ENCODE results near the gene ZNF511.

The ZNF511 gene

DNA sequence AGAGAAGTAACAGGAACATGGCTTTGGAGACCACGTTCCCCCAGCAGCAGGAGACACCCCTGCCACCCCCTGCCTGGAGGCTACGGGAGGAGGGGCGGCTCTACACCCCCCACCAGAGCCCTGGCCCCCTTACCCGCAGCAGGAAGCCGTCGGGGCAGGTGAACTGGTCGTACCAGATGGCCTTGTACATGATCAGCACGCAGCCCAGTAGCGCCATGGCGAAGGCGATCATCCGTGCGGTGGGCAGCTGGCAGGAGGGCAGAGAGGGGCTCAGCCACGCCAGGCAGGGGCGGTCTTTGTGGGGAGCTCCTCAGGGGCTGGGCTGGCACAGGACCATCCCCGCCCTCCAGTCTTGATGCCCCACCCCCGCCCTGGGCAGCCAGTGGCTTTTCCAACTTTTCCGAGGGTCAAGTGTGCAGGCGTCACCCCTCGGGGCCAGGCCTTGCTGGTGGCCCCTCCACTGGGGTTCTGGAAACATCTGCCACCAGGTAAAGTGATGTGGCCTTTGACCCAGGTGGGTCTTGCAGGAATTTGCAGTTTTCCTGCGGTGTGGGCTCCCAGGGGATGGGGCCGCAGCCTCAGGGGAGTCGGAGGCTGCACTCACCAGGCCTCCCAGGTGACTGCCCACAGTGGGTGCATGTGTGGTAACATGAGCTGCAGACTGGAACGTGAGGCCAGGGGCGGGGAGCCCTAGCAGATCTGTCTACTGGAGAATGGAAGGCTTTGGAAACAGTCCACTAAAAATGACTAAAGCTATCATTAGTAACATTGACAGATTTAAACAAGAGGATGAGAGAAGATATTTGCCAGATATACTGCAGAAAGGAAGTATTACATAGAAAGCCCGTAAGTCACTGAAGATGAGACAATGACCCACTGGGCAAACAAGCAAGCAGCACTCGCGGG, 18.3 kb downstream of the ZNF511 start:
- intact Hi-C loops (cut with DNase I) = no loop called here
- no peak for DNase-seq

DNA sequence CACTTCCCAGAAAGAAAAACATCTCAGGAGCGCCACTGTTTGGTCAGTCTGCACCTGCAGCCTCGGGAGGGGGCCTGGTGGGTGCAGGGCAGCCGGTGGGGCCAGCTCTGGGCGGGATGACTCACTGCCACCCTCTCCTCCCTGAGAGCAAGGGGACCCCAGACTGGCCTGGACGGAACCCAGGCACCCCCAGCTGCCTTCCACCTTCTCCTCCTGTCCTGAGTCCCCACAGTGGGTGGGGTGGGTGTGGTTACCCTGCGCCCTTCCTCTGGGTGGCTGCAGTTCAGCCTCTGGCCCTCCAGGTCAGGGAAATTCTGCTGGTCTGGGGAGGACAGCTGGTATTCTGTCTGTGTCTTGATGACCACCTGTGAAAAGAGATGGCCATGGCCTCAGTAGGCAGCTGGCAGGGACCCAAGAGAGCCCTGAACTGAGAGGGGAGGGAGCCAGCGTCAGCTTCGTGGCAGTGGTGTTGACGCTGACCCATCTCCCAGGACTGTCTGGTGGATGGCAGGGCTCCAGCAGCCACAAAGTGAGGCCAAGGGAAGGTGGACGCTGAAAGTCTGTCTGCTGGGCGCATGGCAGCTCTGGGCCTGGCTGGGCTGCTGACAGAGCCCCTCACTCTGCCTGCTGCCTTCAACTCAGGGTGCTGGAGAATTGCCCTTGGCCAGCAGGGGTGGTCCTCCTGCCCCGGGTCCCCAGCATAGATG, 19.1 kb downstream of the ZNF511 start:
- DNase-seq = no peak
- intact Hi-C loops (cut with DNase I) = no loop called here

DNA sequence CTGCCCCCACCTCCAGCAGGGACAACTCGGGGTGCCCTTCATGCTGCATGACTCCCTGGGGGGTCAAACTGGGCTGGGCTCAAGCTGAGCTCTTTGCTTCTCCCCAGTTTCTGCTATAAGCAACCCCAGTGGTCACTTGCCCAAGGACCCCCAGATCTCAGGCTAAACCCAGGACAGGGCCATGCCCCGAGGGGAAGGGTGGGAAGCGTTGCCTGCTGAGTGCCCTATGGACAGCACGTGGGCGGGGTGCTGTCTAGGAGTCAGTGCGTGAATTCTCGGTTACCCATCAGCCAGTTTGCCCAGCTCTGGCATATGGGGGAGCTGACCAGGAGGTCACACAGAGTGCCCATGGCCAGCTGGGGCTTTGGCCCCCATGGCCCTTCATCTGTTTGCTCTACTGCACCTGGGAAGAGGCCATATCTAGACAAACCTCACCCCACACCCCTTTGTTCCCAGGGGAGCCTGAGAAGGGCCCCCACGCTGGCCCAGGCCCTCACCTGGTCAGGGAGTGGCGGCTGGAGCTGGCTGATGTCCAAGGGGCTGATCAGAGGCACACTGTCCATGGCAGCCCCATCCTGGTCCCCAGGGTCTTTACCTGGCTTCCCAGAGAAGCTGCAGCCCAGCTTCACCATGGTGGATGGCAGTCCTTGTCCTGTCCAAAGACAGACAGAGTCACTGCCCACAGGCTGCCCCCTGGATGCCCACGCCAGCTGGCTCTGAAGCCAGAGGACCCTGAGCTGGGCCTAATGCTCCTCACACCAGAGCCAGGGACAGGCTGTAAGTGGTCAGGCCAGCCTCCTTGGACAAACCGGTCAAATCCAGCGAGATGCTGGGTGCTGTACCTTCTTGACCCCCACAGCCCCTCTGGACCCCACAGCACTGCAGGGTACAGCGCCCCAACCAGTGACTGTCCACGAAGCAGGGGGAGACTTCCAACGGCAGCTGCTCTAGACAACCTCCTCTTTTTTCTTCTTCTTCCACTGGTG, 19.9 kb downstream of the ZNF511 start:
- no peak for DNase-seq
- intact Hi-C loops (cut with DNase I) = no loop called here

DNA sequence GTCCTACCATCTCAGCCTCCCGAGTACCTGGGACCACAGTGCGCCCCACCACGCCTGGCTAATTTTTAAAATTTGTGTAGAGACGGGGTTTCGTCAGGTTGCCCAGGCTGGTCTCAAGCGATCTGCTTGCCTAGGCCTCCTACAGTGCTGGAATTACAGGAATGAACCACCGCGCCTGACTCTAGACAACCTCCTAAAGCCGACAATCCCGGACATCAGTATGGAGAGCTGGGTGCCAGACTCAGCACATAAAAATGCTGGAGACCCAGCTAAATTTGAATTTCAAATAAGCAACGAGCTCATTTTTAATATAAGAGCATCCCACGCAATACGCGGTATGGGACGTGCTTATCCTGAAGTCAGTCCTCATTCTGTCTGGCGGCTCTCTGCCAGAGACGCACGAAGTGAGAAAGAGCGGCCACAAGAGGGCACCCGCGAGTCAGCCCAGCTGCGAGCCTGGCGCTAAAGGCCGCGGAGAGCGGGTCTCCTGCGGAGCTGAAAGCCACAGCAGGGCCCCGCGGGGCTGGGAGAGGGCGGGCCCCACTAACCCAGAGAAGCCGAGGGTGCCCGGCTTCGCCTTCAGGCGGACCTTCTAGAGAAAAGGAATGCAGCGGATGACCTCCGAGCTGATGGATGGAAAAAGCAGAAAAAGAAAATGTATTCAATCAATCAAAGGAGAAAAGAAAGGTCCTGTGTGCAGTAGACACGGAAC, 20.9 kb downstream of the ZNF511 start:
- DNase-seq = peak; percentile 81 to 96 (median 91)
- intact Hi-C loops (cut with DNase I) = no loop called here

DNA sequence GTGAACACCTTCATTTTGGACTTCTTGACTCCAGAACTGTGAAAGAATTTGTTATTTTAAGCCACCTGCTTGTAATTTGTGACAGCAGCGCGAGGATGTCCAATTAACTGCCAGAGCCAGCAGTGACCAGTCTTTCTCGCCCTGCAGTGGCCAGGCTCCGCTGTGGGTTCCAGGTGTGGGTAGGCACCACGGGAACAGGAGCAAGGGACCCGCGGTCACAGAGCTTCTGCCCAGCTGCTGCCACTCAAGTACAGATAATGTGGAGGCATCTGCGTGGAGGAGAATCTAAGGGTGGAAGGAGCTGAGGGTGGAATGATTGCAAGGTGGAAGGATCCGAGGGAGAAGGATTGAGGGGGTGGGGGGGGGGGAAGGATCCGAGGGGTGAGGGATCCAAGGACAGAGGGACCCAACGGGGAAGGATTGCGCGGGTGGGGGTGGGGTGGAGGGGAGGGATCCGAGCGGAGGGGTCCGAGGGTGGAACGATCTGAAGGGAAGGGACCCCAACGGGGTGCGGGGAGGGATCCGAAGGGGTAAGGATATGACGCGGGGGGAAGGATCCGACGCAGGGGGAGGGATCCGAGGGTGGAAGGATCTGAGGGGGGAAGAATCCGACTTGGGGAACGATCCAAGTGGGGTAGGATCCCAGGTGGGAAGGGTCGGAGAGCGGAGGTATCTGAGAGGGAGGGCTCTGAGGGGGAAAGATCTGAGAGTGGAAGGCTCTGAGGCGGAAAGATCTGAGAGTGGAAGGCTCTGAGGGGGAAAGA, 24.4 kb downstream of the ZNF511 start:
- intact Hi-C loops (cut with DNase I) = no loop called here

DNA sequence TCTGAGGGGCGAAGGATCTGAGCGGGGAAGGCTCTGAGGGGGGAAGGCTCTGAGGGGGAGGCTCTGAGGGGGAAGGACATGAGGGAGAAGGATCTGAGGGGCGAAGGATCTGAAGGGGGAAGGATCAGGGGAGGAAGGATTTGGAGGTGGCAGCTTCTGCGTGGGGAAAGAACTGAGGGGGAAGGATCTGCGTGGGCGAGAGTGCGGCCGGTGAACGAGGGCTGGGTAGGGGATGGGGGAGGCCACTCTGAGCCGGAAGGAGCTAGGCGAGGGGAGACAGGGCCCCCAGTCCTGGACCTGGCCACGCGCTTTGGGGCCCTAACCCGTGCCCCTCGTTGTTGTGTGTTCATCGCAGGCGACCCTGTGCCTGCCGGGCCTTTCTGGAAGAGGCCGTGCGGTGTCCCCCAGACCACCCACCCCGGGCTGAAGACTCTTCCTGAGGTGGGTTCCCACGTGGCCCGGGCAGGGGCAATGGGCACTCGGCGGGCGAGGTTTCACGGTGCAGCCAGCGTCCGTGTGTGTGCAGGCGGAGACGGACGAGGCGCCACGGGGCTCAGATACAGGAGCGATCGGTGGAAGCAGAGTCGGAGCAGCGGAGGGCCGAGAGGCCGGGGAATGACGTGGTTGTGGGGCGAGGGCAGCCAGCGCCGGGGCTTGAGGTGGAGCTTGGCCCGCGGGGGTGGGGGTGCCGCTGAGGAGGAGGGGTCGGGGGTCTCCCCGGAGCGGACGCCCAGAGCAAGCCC, 26.0 kb downstream of the ZNF511 start:
- peak in 3 of 42 donors; percentile 34 to 48 (median 37) for DNase-seq
- intact Hi-C loops (cut with DNase I) = no loop called here

More for the DNA sequence above, 24.4 kb downstream of the ZNF511 start:
- DNase-seq = no peak

DNA sequence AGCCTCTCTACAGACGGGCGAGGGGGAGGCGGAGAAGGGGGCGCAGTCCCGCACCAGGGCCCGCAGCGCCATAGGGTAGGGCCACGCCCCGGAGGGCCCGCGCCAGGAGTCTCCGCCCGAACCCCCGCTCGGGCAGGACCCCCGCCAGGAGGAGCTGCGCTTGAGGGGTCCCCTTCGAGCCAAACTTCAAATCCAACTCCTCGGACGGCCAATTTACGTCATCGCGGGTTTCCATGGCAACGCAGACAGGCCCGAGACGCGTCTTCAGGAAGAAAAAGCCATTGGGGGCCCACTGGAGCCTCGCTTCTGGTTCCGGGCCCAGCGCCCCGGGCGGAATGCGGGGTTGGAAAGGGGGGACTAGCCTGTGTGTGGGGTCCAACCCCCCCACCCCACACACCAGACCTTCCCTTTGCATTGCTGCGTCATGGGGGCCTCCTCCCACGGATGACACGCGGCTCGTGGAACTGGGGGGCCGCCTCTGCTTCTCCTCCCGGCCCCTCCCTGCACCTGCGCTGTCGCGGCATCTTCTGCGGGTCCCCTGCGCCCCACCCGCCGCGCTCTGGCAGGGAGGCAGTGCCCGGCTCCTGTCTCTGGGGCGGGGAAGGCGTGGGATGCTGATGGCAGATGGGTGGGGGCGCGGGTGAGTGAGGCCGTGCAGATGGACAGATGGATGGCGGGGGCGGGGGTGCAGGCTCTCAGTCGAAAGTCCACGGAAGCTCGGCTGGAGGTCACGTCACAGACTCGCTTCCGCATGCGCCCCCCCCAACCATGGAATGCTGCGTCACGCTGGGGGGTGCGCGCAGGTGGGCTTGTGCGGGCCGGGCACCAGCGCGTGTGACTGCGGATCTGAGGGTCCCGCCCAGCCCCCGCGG, 26.8 kb downstream of the ZNF511 start:
- intact Hi-C loops (cut with DNase I) = no loop called here
- peak; percentile 47 to 93 (median 79) for DNase-seq

DNA sequence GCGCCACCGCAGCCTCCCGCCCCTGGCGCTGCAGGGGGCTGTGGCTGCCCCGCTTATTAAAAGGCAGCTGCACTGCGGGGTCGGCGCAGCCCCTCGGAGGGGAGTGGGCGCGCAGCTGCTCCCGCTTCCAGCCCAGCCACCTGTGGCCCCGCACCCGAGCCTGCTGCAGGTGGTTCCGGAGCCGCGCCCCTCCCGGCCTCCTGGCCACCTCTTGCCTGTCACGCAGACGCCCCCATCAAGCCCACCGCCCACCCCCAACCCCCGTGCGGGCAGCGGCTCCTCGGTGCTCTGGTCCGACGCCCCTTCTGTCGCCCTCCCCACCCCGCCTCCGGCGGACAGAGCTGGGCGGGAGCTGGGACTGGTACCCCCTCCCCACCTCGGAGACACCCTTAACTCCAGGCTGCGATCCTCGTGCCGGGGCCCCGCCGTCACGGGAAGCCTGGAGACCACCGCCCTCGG, 27.4 kb downstream of the ZNF511 start:
- DNase-seq = peak in 2 of 42 donors; percentile 25 to 27
- intact Hi-C loops (cut with DNase I) = no loop called here

DNA sequence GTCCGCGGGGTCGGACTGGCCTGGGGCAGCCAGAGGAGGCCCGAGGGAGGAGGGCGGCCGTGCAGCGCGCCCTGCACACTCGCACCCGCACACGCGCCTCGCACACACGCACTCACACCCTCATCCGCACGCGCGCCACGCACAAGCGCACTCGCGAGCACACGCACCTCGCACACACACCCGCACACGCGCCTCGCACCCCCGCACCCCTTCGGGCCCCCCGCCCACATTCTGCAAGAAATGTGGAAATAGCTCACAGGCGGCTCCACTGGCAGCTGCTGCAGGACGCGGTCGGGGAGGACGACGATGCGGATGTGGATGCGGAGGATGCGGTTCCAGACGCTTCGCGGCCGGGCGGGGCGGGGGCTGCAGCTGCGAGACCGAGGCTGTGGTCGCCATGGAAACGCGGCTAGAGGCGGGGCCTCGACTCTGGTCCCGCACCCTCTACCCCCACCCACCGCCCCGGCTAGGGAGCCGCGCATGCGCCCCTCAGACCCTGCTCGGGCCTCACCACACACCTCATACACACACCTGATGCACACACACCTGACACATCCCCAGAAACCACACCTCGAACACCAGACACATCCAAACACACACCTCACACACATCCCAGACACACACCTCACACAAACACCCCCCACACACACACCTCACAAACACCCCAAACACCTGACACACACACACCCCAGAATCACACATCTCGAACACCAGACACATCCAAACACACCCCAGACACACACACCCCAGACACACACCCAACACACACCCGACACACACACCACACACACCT, 28.1 kb downstream of the ZNF511 start, which contains the start of gene CALY:
TSS of gene CALY (minus strand) at position 320 of the 793 bp plus-strand sequence. CDS start 7,907 bp downstream, outside the sequence.
- peak; percentile 72 to 97 (median 90) for DNase-seq
- intact Hi-C loops (cut with DNase I) = no loop called here

DNA sequence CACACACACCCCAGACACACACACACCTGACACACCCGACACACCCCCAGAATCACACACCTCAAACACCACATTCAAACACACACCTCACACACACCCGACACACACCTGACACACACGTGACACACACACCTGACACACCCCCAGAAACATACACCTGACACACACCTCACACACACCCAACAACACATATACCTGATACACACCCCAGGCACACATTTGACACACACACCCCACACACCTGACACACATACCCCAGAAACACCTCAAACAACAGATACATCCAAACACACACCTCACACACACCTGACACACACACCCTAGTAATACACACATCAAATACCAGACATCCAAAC, 28.6 kb downstream of the ZNF511 start:
- no peak for DNase-seq
- intact Hi-C loops (cut with DNase I) = no loop called here

DNA sequence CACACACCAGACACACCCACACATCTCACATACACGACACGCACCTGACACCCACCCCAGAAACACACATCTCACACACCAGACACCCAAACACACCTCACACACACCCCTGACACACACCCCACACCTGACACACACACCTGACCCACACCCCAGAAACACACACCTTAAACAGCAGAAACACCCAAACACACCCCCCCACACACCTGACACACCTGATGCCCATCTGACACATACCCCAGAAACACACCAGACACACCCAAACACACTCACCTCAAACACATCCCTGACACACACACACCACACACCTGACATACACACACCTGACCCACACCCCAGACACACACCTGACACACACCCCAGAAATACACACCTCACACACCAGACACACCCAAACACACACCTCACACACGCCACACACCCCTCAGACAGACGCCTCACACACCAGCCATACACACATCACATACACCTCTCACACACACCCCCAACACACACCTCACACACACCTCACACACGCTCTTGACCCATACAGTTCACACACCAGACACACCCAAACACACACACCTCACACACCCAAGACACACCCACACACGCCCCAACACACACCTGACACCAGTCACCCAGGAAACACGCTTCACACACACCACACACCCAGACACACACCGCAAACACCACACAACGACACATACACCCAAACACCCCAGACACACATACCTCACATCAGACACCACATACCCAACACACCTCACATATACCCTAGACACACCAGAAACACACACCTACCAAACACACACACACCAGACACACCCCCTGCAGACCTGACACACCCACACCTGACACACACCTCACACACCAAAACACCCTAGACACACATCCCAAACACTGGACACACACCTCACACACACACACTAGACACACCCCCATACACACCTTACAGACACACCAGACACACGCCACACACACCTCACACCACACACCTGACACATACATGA, 29.7 kb downstream of the ZNF511 start:
- DNase-seq = no peak
- intact Hi-C loops (cut with DNase I) = no loop called here

DNA sequence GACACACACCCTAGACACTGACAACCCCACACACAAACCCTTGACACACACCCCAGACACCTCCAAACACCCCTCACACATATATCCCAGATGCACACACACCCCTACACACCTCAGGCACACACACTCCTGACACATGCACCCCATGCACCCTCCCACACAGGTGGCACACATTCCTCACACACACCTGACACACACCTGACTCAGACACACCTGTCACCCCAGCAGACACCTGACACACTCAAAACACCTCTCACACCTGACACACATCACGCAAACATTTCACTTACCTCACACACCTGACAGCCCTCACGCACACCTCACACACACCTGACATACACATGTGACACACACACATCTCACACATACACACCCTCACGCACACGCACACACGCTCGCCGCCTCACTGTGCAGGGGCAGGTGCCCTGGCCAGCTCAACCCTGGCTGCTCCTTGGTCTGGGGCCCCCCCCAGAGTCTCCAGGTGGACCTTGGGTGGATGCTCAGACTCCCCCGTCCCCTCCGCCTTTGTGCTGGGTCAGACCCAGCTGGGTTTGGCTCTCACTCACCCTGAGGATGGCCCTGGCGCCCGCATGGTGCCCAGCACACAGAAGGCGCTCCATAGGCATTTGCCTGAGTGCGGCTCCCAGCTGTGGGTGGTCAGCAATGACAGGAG, 31.1 kb downstream of the ZNF511 start:
- no peak for DNase-seq
- intact Hi-C loops (cut with DNase I) = no loop called here

DNA sequence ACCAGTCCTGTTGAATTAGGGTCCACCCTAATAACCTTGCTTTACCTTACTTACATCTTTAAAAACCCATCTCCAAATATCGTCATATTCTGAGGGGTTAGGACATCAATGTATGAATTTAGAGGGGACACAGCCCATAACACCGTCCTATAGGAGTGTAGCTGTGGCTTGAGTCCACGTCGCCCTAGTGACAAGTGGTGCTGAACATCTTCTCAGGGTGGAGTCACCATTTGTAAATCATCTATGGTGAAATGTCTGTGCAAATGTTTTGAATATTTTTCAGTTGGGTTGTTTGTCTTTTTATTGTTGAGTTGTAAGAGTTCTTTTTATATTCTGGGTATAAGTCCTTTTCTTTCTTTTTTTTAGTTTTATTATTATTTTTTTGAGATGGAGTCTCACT, 33.3 kb downstream of the ZNF511 start:
- DNase-seq = no peak
- intact Hi-C loops (cut with DNase I) = no loop called here

All from head of caudate nucleus (tissue), 42 donors.